CD8-positive, alpha-beta memory T cell (primary cell): Measurements from ENCODE around the gene LEF1. TPM values are rescaled to one million over a fixed set of nuclear protein-coding genes. Genes with fewer than 3 reads are reported as not detected.

Experiments used
- CTCF ChIA-PET: fragments of 350-600 bp; sonication (Branson Sonifier 250); formaldehyde crosslinking; loops from one replicate; lab custom pipeline; 2021; ENCODE audit warnings: antibody characterized with exemption; lab: Charles Lee
- POLR2A ChIA-PET: fragments of 350-600 bp; sonication (Branson Sonifier 250); formaldehyde crosslinking; loops from one replicate; lab custom pipeline; 2021; ENCODE audit warnings: antibody characterized with exemption; lab: Charles Lee
- DNase-seq, 5 donors: peaks; one replicate each; pipeline versions ENCODE4 v3.0.0 to v3.0.0-alpha.2; 2020 to 2022; ENCODE audit warnings: mixed read lengths in 1 of 5
- H3K27ac ChIP-seq: one replicate; pipeline ENCODE4 v1.7.0; 2013; ENCODE audit warnings: low read depth, mild to moderate bottlenecking, low read length, moderate library complexity
- H3K27me3 ChIP-seq: 2 replicates; pipeline ENCODE4 v1.7.0; 2013; ENCODE audit warnings: low read length, mild to moderate bottlenecking; ENCODE audit not compliant: insufficient read depth, poor library complexity, severe bottlenecking
- H3K36me3 ChIP-seq: 2 replicates; pipeline ENCODE4 v1.7.0; 2013; ENCODE audit warnings: mild to moderate bottlenecking, low read length, moderate library complexity; ENCODE audit not compliant: insufficient read depth
- H3K4me1 ChIP-seq: 2 replicates; pipeline ENCODE4 v1.7.0; 2013; ENCODE audit warnings: mild to moderate bottlenecking, low read length, moderate library complexity; ENCODE audit not compliant: insufficient read depth
- H3K4me3 ChIP-seq: 2 replicates; pipeline ENCODE4 v1.7.0; 2013; ENCODE audit warnings: mild to moderate bottlenecking, low read length
- H3K9me3 ChIP-seq: 2 replicates; pipeline ENCODE4 v1.7.0; 2013; ENCODE audit warnings: mild to moderate bottlenecking, low read length
- H3K27ac Mint-ChIP-seq, 8 donors: one replicate each; pipeline ENCODE4 v1.8.0; 2020 to 2021; ENCODE audit warnings: mixed read lengths in 8 of 8, mild to moderate bottlenecking in 6 of 8, inconsistent platforms in 3 of 8, moderate library complexity in 3 of 8
- H3K27me3 Mint-ChIP-seq, 2 donors: one replicate each; pipeline ENCODE4 v1.8.0; 2020 to 2021; ENCODE audit warnings: mixed read lengths in 2 of 2, mild to moderate bottlenecking in 1 of 2, moderate library complexity in 1 of 2
- H3K36me3 Mint-ChIP-seq, 3 donors: one replicate each; pipeline ENCODE4 v1.8.0; 2020 to 2021; ENCODE audit warnings: mixed read lengths in 3 of 3, inconsistent platforms in 1 of 3, mild to moderate bottlenecking in 1 of 3
- H3K4me1 Mint-ChIP-seq, 3 donors: one replicate each; pipeline ENCODE4 v1.8.0; 2020 to 2021; ENCODE audit warnings: mixed read lengths in 3 of 3, inconsistent platforms in 1 of 3, mild to moderate bottlenecking in 1 of 3
- H3K4me3 Mint-ChIP-seq, 7 donors: one replicate each; pipeline ENCODE4 v1.8.0; 2020 to 2021; ENCODE audit warnings: mixed read lengths in 7 of 7, mild to moderate bottlenecking in 6 of 7, moderate library complexity in 4 of 7, inconsistent platforms in 2 of 7
- H3K9me3 Mint-ChIP-seq, 5 donors: one replicate each; pipeline ENCODE4 v1.8.0; 2020 to 2022; ENCODE audit warnings: mixed read lengths in 5 of 5, mild to moderate bottlenecking in 3 of 5, moderate library complexity in 2 of 5, inconsistent platforms in 1 of 5
- polyA plus RNA-seq: library from polyadenylated mRNA; unstranded; fragments of 300-500 nt; fragmentation: Illumina TruSeq; gene quantifications from one replicate; pipeline ENCODE4 v1.2.3, GENCODE V29; 2021
- total RNA-seq, 2 experiments: library from RNA; stranded (reverse); gene quantifications; one replicate each; pipeline ENCODE4 v1.2.3, GENCODE V29; 2021

The LEF1 gene
- total and polyA plus RNA-seq, 3 experiments from 2014 or later, result 53.2 to 230 (median 55.1) TPM

GRCh38 chr4:108135549-108136209, 33.1 kb downstream of the LEF1 start:
- Mint-ChIP-seq H3K27ac (peak overlapping the region in 4 of 8 donors; percentile 3 to 39 (median 20)), H3K4me3 (peak overlapping the region in 6 of 7 donors; percentile 13 to 60 (median 32)), H3K36me3 (peaks cover 0 to 11% (median 8%) of the 10 kb centered on the region in 3 donors), H3K27me3 (peaks cover 0 to 4% of the 10 kb centered on the region in 2 donors), H3K4me1 (peaks cover 64 to 87% (median 71%) of the 10 kb centered on the region in 3 donors), H3K9me3 (no peaks in the 10 kb centered on the region)
- Histone ChIP-seq H3K4me1 (peaks cover 94% of the 10 kb centered on the region), H3K36me3 (no peaks in the 10 kb centered on the region), H3K4me3 (peak overlapping the region; percentile 38), H3K27ac (no peak overlapping the region), H3K9me3 (no peaks in the 10 kb centered on the region), H3K27me3 (no peaks in the 10 kb centered on the region)
- ChIA-PET POLR2A (interaction anchor here (0.5 kb wide), 1 partner anchor 87 kb away, joined by 3 read pairs; no protein-coding TSS in a partner anchor), CTCF (no interaction called here)
- no peak for DNase-seq

- DNase-seq, result no peak
- Mint-ChIP-seq H3K36me3 (peaks cover 3 to 15% (median 12%) of the 10 kb centered on the region in 3 donors), H3K27ac (no peak overlapping the region), H3K27me3 (peaks cover 2 to 7% of the 10 kb centered on the region in 2 donors), H3K4me3 (no peak overlapping the region), H3K9me3 (no peaks in the 10 kb centered on the region), H3K4me1 (peaks cover 56 to 90% (median 74%) of the 10 kb centered on the region in 3 donors)
- ChIA-PET POLR2A (no interaction called here), CTCF (no interaction called here)
- Histone ChIP-seq H3K36me3 (no peaks in the 10 kb centered on the region), H3K4me1 (peaks cover 91% of the 10 kb centered on the region), H3K27ac (no peak overlapping the region), H3K27me3 (no peaks in the 10 kb centered on the region), H3K9me3 (no peaks in the 10 kb centered on the region), H3K4me3 (no peak overlapping the region)
Observed at GRCh38 chr4:108130955-108131354, 37.8 kb downstream of the LEF1 start.

- DNase-seq, result no peak
- H3K4me1 Mint-ChIP-seq, result peaks cover 41 to 74% (median 61%) of the 10 kb centered on the region in 3 donors
- H3K4me3 Mint-ChIP-seq, result no peak overlapping the region
- H3K27me3 Mint-ChIP-seq, result peaks cover 2 to 3% of the 10 kb centered on the region in 2 donors
- Histone ChIP-seq H3K36me3 (no peaks in the 10 kb centered on the region), H3K27me3 (no peaks in the 10 kb centered on the region), H3K27ac (no peak overlapping the region), H3K9me3 (no peaks in the 10 kb centered on the region), H3K4me1 (peaks cover 81% of the 10 kb centered on the region), H3K4me3 (peak overlapping the region; percentile 9)
- POLR2A ChIA-PET, result no interaction called here
- CTCF ChIA-PET, result no interaction called here
- H3K9me3 Mint-ChIP-seq, result no peaks in the 10 kb centered on the region
- peaks cover 3 to 15% (median 11%) of the 10 kb centered on the region in 3 donors for H3K36me3 Mint-ChIP-seq
- peak overlapping the region in 2 of 8 donors; percentile 19 to 25 for H3K27ac Mint-ChIP-seq
Observed at GRCh38 chr4:108129196-108129595, 39.5 kb downstream of the LEF1 start.

- Mint-ChIP-seq H3K4me1 (peaks cover 37 to 69% (median 56%) of the 10 kb centered on the region in 3 donors), H3K9me3 (no peaks in the 10 kb centered on the region)
Observed at GRCh38 chr4:108126806-108127205, 41.9 kb downstream of the LEF1 start.

GRCh38 chr4:108120789-108121188, 47.9 kb downstream of the LEF1 start:
- Histone ChIP-seq H3K4me3 (no peak overlapping the region), H3K9me3 (no peaks in the 10 kb centered on the region), H3K27ac (no peak overlapping the region), H3K27me3 (no peaks in the 10 kb centered on the region), H3K36me3 (no peaks in the 10 kb centered on the region), H3K4me1 (peaks cover 86% of the 10 kb centered on the region)
- no peaks in the 10 kb centered on the region for H3K27me3 Mint-ChIP-seq
- CTCF ChIA-PET, result no interaction called here
- DNase-seq, result peak in 1 of 5 donors; percentile 31
- peaks cover 64 to 76% (median 72%) of the 10 kb centered on the region in 3 donors for H3K4me1 Mint-ChIP-seq
- peaks cover 0 to 7% (median 4%) of the 10 kb centered on the region in 3 donors for H3K36me3 Mint-ChIP-seq
- no peak overlapping the region for H3K4me3 Mint-ChIP-seq
- peak overlapping the region in 4 of 8 donors; percentile 17 to 31 (median 20) for H3K27ac Mint-ChIP-seq
- POLR2A ChIA-PET, result no interaction called here
- no peaks in the 10 kb centered on the region for H3K9me3 Mint-ChIP-seq

More at GRCh38 chr4:108126806-108127205, 41.9 kb downstream of the LEF1 start:
- peaks cover 2 to 3% of the 10 kb centered on the region in 2 donors for H3K27me3 Mint-ChIP-seq
- H3K27me3 ChIP-seq, result no peaks in the 10 kb centered on the region
- no peak for DNase-seq
- H3K36me3 ChIP-seq, result no peaks in the 10 kb centered on the region
- no peak overlapping the region for H3K27ac ChIP-seq
- ChIA-PET POLR2A (no interaction called here), CTCF (no interaction called here)
- peak overlapping the region in 4 of 8 donors; percentile 12 to 57 (median 38) for H3K27ac Mint-ChIP-seq
- H3K36me3 Mint-ChIP-seq, result peaks cover 3 to 11% (median 10%) of the 10 kb centered on the region in 3 donors
- no peaks in the 10 kb centered on the region for H3K9me3 ChIP-seq
- H3K4me1 ChIP-seq, result peaks cover 82% of the 10 kb centered on the region
- peak overlapping the region in 3 of 7 donors; percentile 0 to 9 (median 3) for H3K4me3 Mint-ChIP-seq
- H3K4me3 ChIP-seq, result no peak overlapping the region

GRCh38 chr4:108119199-108119800, 49.4 kb downstream of the LEF1 start:
- no peaks in the 10 kb centered on the region for H3K9me3 ChIP-seq
- H3K4me1 ChIP-seq, result peaks cover 95% of the 10 kb centered on the region
- Mint-ChIP-seq H3K4me1 (peaks cover 78 to 91% (median 82%) of the 10 kb centered on the region in 3 donors), H3K27ac (peak overlapping the region in 4 of 8 donors; percentile 49 to 69 (median 60)), H3K9me3 (no peaks in the 10 kb centered on the region), H3K36me3 (peaks cover 0 to 8% (median 0%) of the 10 kb centered on the region in 3 donors), H3K4me3 (peak overlapping the region in 4 of 7 donors; percentile 0 to 42 (median 30)), H3K27me3 (no peaks in the 10 kb centered on the region)
- no peaks in the 10 kb centered on the region for H3K36me3 ChIP-seq
- no peak for DNase-seq
- CTCF ChIA-PET, result interaction anchor here (0.7 to 0.9 kb wide), 2 partner anchors 11 to 16 kb away, joined by 3 read pairs; no protein-coding TSS in a partner anchor
- H3K27ac ChIP-seq, result no peak overlapping the region
- POLR2A ChIA-PET, result no interaction called here
- H3K27me3 ChIP-seq, result no peaks in the 10 kb centered on the region
- no peak overlapping the region for H3K4me3 ChIP-seq

GRCh38 chr4:108118505-108118904, 50.2 kb downstream of the LEF1 start:
- peaks cover 0 to under 1% of the 10 kb centered on the region in 2 donors for H3K27me3 Mint-ChIP-seq
- Histone ChIP-seq H3K27ac (no peak overlapping the region), H3K4me1 (peaks cover 96% of the 10 kb centered on the region), H3K36me3 (no peaks in the 10 kb centered on the region), H3K27me3 (no peaks in the 10 kb centered on the region), H3K9me3 (no peaks in the 10 kb centered on the region), H3K4me3 (no peak overlapping the region)
- peaks cover 0 to 8% (median 0%) of the 10 kb centered on the region in 3 donors for H3K36me3 Mint-ChIP-seq
- POLR2A ChIA-PET, result no interaction called here
- H3K4me3 Mint-ChIP-seq, result peak overlapping the region in 5 of 7 donors; percentile 8 to 49 (median 41)
- H3K4me1 Mint-ChIP-seq, result peaks cover 84 to 97% (median 88%) of the 10 kb centered on the region in 3 donors
- CTCF ChIA-PET, result interaction anchor here (0.7 to 1.0 kb wide), 3 partner anchors 11 to 61 kb away, joined by 3 to 4 read pairs (median 3); no protein-coding TSS in a partner anchor
- DNase-seq, result peak in 2 of 5 donors; percentile 11 to 37
- peak overlapping the region in 6 of 8 donors; percentile 38 to 73 (median 52) for H3K27ac Mint-ChIP-seq
- no peaks in the 10 kb centered on the region for H3K9me3 Mint-ChIP-seq
